NCI-H2196 treated with DMSO at 0.1 percent for 48 hours (cell line): Measurements from ENCODE around the gene ALG13.
"Not testable (repeated sequence)": the region's sequence is repeated elsewhere in the genome, so short reads cannot be mapped to it uniquely, and the experiment has no call there.

ENCODE experiments used
- DNase-seq: peaks from one replicate; lab custom pipeline; 2025; ENCODE audit not compliant: unreplicated experiment; lab: John Stamatoyannopoulos, UW

Gene ALG13

GRCh38 chrX:111680988-111681779, at the start of gene ALG13:
TSS of gene ALG13 (plus strand) at chrX:111681170. CDS start at chrX:111681219, 49 bp downstream.
- peak; percentile 62 for DNase-seq

GRCh38 chrX:111634823-111635729, 45.9 kb upstream of the ALG13 start:
- DNase-seq: no peak

DNA sequence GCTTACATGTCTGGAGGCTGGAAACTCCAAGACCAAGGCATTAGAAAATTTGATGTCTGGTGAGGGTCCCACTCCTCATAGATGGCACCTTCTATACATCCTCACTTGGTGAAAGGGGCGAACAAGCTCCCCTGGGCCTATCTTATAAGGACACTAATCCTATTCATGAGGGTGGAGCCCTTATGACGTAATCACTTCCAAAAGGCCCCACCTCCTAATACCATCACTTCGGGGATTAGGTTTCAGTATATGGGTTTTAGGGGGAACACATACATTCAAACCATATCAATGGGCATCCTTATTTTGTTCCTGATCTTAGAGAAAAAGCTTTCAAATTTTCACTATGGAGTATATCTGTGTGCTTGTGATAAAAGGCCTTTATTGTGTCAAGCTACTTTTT, 39.0 kb upstream of the ALG13 start:
- no peak for DNase-seq

DNA sequence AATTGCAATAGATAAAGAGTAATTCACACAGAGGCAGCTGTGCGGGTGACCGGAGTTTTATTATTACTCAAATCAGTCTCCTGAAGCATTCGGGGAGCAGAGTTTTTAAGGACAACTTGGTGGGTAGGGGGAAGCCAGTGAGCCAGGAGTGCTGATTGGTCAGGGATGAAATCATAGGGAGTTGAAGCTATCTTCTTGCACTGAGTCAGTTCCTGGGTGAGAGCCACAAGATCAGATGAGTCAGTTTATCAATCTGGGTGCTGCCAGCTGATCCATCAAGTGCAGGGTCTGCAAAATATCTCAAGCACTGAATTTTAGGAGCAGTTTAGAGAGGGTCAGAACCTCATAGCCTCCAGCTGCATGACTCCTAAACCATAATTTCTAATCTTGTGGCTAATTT, 35.8 kb upstream of the ALG13 start:
- not testable (repeated sequence) for DNase-seq

DNA sequence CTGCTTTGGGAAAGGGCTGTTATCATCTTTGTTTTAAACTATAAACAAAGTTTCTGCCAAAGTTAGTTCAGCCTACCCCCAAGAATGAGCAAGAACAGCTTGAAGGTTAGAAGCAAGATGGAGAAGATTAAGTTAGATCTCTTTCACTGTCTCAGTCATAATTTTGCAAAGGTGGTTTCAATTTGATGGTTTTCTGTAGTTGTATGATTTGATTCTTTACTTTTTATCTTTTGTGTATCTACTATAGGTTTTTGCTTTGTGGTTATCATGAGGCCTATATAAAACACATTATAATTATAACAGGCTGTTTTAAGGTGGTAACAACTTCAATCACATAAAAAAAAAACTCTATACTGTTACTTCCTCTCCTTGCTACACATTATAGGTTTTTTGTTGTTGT, 35.4 kb upstream of the ALG13 start:
- DNase-seq: no peak

GRCh38 chrX:111646515-111646914, 34.5 kb upstream of the ALG13 start:
- no peak for DNase-seq

DNA sequence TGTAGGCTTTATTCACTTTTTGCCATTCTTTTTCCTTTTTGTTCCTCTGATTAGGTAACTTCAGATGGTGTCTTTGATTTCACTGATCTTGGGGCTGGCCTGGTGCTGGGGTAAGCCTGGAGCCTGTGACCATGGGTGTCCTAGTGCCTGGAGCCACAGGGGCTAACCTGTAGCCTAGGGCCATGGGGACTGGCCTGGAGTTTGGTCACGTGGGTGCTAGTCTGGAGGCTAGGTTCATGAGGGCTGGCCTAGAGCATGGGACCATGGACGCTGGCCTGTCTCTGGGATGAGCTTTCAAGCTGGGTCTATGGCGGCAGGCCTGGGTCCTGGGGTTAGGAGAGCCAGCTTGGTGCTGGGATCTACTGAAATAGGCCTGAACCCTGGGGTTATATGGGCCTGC, 32.2 kb upstream of the ALG13 start:
- no peak for DNase-seq

DNA sequence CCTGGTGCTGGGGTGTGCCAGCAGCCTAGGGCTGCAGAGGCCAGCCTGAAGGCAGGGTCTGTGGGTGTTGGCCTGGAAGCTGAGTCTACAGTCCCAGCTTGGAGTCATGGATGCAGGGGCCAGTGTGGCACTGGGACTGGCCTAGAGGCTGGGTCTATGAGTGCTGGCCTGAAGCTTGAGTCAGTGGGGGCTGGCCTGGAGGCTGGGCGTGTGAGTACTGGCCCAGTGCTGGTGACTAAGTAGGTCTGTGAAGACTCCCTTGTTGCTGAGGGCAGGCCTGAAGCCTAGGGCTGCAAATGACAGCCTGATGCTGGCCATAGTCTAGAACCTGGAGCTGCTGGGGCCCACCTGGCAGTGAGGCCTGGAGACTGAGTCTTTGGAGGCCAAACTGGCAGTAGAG, 31.3 kb upstream of the ALG13 start:
- no peak for DNase-seq

GRCh38 chrX:111650845-111651244, 30.1 kb upstream of the ALG13 start:
- no peak for DNase-seq

DNA sequence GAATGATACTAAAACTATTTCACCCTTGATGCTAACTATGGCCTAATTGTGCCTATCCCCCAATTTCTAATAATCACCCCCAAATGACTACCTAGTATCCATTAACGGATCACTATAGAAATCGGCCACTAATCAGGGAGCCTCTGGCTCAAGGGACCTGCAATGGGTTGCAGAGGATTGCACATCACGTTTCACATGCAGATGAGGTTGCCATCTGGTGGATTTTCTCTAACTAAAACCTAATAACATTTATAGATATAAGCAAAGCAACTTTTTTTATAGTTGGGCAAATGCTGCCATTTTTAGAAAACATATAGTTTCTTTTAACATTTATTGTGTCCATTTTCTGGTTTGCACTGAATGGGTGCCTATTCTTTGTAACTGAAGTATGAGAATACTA, 28.3 kb upstream of the ALG13 start:
- no peak for DNase-seq

GRCh38 chrX:111661241-111661640, 19.7 kb upstream of the ALG13 start:
- DNase-seq: no peak

GRCh38 chrX:111662292-111662691, 18.7 kb upstream of the ALG13 start:
- no peak for DNase-seq

GRCh38 chrX:111671668-111672067, 9.3 kb upstream of the ALG13 start:
- DNase-seq: no peak

DNA sequence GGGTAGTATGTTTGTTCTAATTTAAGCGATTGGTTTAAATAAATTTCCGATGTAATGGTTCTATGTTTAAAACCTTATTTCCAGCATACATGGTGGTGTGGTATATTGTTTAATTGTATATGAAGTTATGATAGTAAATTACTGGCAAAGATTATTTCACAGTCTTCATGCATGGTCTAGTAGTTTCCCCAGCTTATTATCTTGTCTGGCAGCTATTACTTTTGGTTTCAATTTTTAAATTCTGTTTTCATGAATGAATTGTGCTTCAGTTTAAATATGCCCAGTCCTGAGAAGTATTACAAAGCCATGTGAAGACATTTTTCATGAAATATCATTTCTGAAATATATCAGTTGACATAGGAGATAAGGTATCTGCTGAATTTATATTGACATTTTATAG, 6.3 kb downstream of the ALG13 start:
- no peak for DNase-seq

- no peak for DNase-seq
Measured at GRCh38 chrX:111695297-111695880, 14.4 kb downstream of the ALG13 start.

DNA sequence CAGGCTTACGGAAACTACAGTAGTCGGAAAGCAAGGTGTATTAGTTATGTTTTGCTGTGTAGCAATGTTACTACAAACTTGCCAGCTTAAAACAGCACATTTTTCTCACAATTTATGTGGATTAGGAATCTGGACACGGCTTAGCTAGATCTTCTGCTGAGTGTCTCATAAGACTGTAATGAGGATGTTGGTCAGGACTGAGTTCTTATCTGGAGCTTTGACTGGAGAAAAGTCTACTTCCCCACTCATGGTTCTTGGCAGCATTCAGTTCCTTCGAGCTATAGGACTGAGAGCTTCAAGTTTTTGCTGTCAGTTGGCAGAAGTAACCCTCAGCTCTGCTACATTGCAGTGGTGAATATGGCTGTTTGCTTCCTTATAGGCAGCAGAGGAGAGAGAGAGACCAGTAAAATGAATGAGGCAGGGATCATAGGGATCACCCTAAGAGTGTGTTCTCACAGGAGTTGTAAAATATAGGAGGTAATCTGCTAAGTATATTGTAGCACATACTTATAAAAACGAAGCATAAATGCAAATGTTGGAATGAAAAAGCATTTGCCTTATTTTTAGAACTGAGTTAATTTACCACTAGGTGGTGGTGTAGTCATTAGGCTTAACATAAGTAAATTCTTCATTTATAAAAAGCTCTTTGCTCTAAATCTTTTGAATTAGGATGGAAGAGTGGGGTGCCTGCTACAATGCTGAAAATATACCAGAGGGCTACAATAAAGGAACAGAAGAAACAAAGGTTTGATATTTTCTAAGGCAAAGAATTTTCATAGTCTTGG, 38.6 kb downstream of the ALG13 start:
- DNase-seq: no peak

GRCh38 chrX:111728096-111728495, 47.1 kb downstream of the ALG13 start:
- DNase-seq: no peak

DNA sequence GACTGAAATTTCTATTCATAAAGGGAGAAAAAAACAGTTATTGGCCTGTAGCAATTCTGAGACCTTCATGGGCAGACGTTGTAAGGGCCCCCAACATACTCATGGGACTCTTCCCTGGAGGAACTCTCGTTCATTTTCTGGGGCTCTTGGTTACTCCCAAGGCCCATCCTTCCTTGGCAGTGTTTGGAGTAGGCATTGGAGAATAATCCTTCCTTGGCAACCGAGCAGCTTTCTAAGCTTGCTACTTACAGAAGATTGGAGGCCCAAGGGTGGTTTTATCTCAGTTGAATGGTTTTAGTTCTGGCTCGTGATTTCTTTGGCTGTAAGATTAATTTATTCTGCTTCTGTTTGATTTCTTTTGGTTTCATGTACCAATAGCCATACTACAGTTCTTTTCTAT, 50.4 kb downstream of the ALG13 start:
- no peak for DNase-seq

DNA sequence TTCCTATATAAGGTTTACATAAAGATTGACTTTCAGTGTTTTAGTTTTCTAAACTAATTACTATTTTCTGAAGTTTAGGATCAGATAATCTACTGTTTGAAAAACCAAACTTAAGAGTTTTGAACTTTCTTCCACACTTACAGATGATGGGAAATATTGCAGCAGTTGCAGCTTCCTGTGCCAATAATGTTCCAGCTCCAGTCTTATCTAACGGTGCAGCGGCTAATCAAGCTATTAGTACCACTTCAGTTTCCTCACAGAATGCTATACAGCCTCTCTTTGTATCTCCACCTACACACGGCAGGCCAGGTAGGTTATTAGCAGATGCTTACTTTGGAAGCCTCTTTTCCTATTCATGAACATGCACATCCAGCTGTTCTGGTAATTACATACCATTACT, 55.6 kb downstream of the ALG13 start:
- no peak for DNase-seq

GRCh38 chrX:111742018-111742417, 61.0 kb downstream of the ALG13 start:
- no peak for DNase-seq

GRCh38 chrX:111743316-111743715, 62.3 kb downstream of the ALG13 start:
- no peak for DNase-seq
